Ishikawa (cell line): ENCODE results near the gene PBX1.

Source experiments
- CEBPB ChIP-seq: IDR thresholded peaks from 2 replicates; pipeline ENCODE4 v1.6.1; 2012
- CREB1 ChIP-seq: IDR thresholded peaks from 2 replicates; pipeline ENCODE4 v1.6.1; 2012; ENCODE audit warnings: low read depth
- EGR1 ChIP-seq: IDR thresholded peaks from 2 replicates; pipeline ENCODE4 v1.6.1; 2012
- EP300 ChIP-seq: IDR thresholded peaks from 2 replicates; pipeline ENCODE4 v1.6.1; 2012; ENCODE audit warnings: borderline replicate concordance
- FOXM1 ChIP-seq: IDR thresholded peaks from 2 replicates; pipeline ENCODE4 v1.6.1; 2012; ENCODE audit warnings: low read depth, borderline replicate concordance
- MAX ChIP-seq: IDR thresholded peaks from 2 replicates; pipeline ENCODE4 v1.6.1; 2012
- NFIC ChIP-seq: IDR thresholded peaks from 2 replicates; pipeline ENCODE4 v1.6.1; 2012
- RAD21 ChIP-seq: IDR thresholded peaks from 2 replicates; pipeline ENCODE4 v1.6.1; 2012; ENCODE audit warnings: low read depth
- REST ChIP-seq: IDR thresholded peaks from 2 replicates; pipeline ENCODE4 v1.6.1; 2012; ENCODE audit warnings: low read depth, mild to moderate bottlenecking
- TAF1 ChIP-seq: IDR thresholded peaks from 2 replicates; pipeline ENCODE4 v1.6.1; 2012; ENCODE audit warnings: low read depth, mild to moderate bottlenecking
- TCF12 ChIP-seq: IDR thresholded peaks from 2 replicates; pipeline ENCODE4 v1.6.1; 2012; ENCODE audit warnings: low read depth
- TEAD4 ChIP-seq: IDR thresholded peaks from 2 replicates; pipeline ENCODE4 v1.6.1; 2012
- USF1 ChIP-seq: IDR thresholded peaks from 2 replicates; pipeline ENCODE4 v1.6.1; 2012
- YY1 ChIP-seq: IDR thresholded peaks from 2 replicates; pipeline ENCODE4 v1.6.1; 2012; ENCODE audit warnings: low read depth
- ZBTB7A ChIP-seq: IDR thresholded peaks from 2 replicates; pipeline ENCODE4 v1.6.1; 2012; ENCODE audit warnings: low read depth

PBX1 gene

GRCh38 chr1:164562947-164563520 lies 4.0 kb downstream of the PBX1 start:
- TF ChIP-seq TCF12 = no peak

- TF ChIP-seq TAF1 (no peak), EGR1 (no peak), CREB1 (no peak), YY1 (no peak), EP300 (no peak), RAD21 (no peak), CEBPB (no peak), NFIC (no peak), USF1 (no peak), ZBTB7A (no peak), TCF12 (no peak), MAX (no peak), FOXM1 (no peak), REST (no peak), TEAD4 (no peak)
Observed at GRCh38 chr1:164563721-164564360, 4.9 kb downstream of the PBX1 start.

- no peak for TF ChIP-seq EP300
- TF ChIP-seq TEAD4 = no peak
- no peak for TF ChIP-seq MAX
- no peak for TF ChIP-seq EGR1
- TF ChIP-seq RAD21 = no peak
- no peak for TF ChIP-seq NFIC
- TF ChIP-seq CEBPB = no peak
- TF ChIP-seq CREB1 = no peak
- TF ChIP-seq TAF1 = no peak
- no peak for TF ChIP-seq TCF12
- TF ChIP-seq REST = no peak
- no peak for TF ChIP-seq FOXM1
- no peak for TF ChIP-seq YY1
- no peak for TF ChIP-seq USF1
- no peak for TF ChIP-seq ZBTB7A
Observed at GRCh38 chr1:164564378-164564777, 5.4 kb downstream of the PBX1 start.

GRCh38 chr1:164565357-164565756 lies 6.4 kb downstream of the PBX1 start:
- TF ChIP-seq MAX (no peak), TEAD4 (no peak), RAD21 (no peak), NFIC (no peak), FOXM1 (no peak), YY1 (no peak), REST (no peak), EGR1 (no peak), ZBTB7A (no peak), EP300 (no peak), TAF1 (no peak), TCF12 (no peak), CREB1 (no peak), USF1 (no peak), CEBPB (no peak)
